GM10266 (cell line): ENCODE results near the gene PHGDH.

ENCODE experiments used
- DNase-seq: peaks from one replicate; pipeline ENCODE4 v3.0.0; 2012; ENCODE audit errors: extremely low spot score
- TF ChIP-seq, protein P1 (sequence below): IDR thresholded peaks from 2 replicates; pipeline ENCODE4 v1.5.1; 2012; ENCODE audit warnings: mild to moderate bottlenecking, low read depth; ENCODE audit not compliant: control insufficient read depth, insufficient read depth; ENCODE audit errors: missing control alignments

Gene PHGDH

DNA sequence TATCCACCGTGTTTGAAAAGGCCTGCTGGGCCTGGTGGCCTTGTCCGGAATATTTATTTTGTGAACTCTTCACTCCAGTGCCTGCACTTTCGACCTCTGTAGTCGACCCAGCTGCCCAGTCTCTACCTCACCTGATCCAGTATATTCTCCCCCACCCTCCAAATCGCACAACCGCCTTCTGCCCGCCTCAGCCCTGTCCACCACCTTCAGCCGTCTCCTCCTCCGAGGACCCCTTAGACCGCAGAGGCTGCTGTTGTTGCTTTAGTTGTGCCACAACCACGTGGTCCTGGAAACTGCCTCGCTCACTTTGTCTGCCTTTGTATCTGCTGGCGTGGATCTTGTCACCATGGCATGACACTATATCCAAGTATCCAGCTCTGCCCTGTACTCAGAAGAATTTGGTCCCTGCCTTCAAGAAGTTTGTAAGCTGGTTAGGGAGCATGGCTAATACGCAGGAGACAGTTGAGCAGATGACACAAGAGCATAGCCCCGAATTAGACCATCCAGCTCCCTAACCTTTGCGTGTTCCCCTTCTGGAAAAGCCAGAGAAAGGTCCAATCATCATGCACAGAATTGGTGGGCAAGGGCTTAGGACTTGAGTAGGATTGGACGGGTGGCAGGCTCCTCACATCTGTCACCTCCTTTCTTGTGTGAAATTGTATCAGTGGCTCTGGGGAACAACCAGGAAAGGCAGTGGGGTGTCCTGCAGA, 1.5 kb downstream of the PHGDH start:
- TF ChIP-seq, protein P1, sequence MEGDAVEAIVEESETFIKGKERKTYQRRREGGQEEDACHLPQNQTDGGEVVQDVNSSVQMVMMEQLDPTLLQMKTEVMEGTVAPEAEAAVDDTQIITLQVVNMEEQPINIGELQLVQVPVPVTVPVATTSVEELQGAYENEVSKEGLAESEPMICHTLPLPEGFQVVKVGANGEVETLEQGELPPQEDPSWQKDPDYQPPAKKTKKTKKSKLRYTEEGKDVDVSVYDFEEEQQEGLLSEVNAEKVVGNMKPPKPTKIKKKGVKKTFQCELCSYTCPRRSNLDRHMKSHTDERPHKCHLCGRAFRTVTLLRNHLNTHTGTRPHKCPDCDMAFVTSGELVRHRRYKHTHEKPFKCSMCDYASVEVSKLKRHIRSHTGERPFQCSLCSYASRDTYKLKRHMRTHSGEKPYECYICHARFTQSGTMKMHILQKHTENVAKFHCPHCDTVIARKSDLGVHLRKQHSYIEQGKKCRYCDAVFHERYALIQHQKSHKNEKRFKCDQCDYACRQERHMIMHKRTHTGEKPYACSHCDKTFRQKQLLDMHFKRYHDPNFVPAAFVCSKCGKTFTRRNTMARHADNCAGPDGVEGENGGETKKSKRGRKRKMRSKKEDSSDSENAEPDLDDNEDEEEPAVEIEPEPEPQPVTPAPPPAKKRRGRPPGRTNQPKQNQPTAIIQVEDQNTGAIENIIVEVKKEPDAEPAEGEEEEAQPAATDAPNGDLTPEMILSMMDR: no peak
- DNase-seq: no peak

DNA sequence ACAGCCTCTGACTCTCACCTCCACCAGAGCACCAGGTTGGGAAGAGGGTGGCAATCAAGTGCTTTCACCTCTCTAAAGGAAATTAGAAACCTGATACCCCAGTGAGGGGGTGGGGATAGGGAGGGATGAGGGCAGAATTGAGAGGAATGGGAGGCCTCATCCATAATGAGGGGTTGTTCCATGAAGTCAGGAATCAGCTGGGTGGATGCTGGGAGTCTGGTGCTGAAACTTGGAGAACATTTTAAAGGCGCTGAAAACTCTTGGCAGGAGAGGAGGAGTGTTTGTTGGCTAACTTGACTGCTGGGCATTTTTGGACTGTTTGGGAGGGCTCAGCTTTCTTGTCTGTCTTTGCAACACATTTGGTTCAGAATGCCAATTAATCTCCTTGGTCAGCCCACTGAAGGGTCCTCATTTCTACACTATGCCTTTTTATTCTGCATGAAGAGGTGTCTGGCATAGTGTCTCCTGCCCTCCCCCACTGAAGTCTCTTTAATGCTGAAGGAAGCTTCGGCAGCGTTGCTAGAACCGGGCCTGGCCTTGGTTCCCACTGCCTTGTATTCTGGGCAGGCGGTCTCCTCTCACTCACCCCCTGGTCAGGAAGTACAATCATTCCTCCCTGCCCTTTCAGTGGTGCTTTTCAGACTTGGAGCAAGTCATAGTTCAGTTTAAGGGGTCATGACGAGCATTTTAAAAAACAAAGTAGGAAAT, 2.2 kb downstream of the PHGDH start:
- TF ChIP-seq, protein P1: no peak
- no peak for DNase-seq

DNA sequence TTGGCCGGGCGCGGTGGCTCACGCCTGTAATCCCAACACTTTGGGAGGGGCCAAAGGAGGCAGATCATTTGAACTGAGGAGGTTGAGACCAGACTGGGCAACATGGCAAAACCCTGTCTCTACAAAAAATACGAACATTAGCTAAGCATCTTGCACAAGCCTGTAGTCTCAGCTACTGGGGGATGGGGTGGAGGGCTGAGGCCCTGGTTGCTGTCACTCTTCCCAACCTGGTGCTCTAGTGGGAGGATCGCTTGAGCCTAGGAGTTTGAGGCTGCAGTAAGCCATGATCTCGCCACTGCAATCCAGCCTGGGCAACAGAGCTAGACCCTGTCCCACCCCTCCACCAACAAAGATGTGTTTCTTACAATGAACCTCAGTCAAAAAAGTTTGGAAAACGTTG, 2.8 kb downstream of the PHGDH start:
- TF ChIP-seq, protein P1: no peak
- DNase-seq: no peak

DNA sequence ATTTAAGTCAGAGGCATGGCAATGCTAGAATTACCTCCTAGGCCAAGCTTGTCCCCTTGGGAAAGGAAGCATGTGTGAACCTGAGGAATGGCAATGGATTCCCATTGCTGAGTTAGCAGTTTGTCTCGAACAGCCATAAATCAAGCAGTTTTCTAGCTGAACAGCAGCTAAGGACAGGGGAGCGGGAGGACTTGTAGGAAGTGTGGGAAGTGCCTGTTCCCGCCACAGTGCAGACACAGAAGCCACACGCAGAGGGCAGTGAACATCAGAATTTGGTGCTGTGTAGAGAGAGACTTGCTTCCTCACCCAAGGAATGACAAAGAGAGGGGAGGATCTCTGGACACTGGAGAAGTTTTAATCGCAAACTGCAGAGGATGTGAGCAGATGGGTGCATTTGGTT, 3.8 kb downstream of the PHGDH start:
- DNase-seq: no peak
- TF ChIP-seq, protein P1: no peak

DNA sequence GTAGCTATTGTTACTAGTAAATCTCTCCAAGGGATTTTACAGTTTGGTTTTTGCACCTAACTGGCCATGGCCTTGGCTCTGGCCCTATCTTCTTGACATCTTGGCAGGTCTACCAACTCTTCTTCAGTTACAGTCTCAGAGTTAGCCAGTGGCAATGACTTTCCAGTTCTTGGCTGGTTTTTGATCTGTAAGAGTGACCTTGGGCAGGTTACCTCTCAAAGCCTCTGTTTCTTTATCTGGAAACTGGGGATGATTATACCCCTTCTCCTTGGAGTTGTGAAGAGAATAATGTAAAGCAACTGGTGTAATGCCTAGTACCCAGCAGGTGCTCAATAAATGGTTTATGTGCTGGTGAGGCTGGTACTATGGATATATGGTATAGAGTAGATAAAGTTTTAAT, 6.7 kb downstream of the PHGDH start:
- TF ChIP-seq, protein P1: no peak
- DNase-seq: no peak

DNA sequence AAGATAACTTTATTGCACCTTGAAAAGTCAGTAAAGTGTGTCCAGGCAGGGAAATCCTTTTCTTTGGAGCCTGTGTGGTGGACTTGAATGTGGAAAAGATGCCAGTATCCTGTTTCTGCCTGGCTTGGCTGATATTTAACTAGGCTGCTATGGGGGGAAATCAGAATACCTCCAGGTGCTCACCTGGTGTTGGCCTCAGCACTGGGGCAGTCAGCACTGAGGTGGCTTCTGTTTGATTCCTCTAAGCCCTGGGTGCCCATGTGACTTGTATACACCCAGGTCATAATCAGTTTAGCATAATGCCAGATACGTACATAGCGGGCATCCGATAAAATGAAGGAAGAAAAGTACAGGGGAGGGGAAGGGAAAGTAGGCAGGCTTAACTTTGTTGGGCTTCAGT, 7.2 kb downstream of the PHGDH start:
- TF ChIP-seq, protein P1: no peak
- no peak for DNase-seq

DNA sequence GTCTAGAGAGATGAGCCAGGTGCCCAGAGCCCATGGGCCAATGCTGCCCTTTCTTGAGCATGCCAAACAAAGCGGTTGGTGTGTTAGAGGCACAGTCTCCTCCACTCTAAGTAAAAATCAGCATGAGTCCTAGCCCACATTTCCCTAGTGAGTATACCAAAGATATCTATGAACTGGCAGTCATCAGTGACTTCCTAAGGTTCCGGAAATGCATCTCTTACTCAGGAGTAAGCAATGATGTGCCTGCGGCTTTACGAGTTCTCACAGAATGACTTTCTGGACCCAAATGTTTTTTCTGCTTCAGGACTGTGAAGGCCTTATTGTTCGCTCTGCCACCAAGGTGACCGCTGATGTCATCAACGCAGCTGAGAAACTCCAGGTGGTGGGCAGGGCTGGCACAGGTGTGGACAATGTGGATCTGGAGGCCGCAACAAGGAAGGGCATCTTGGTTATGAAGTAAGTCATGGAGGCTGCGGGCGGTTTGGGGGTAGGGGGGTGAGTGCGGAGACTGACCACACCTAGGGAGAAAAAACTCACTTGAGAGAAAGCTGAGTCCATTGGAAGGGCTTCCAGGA, 9.2 kb downstream of the PHGDH start:
- DNase-seq: no peak
- TF ChIP-seq, protein P1: no peak
